ENCODE measurements around the gene CIDEC.

- TF ChIP-seq CTCF (IDR thresholded peaks at IDR 0.05) (no peak), POLR2AphosphoS5 (IDR thresholded peaks at IDR 0.05) (no peak)
Observed at GRCh38 chr3:9846931-9847488, 33.0 kb downstream of the CIDEC start.
